Keratinocyte (primary cell): Measurements from ENCODE around the gene PTPRU. TPM values are rescaled to one million over a fixed set of nuclear protein-coding genes. Genes with fewer than 3 reads are reported as not detected.

Experiments used
- DNase-seq: peaks from one replicate; pipeline ENCODE4 v3.0.0-alpha.2; 2011; ENCODE audit warnings: low read depth, missing footprints, low spot score
- FAIRE-seq: peaks from 2 replicates; lab custom pipeline; 2011; peaks lifted over from hg19 to GRCh38; lab: Jason Lieb, UNC
- H2AFZ ChIP-seq: 2 replicates; pipeline ENCODE4 v1.6.0; 2012; ENCODE audit warnings: low read length, control low read depth, inconsistent platforms; ENCODE audit not compliant: control insufficient read depth
- H3K27ac ChIP-seq: 2 replicates; pipeline ENCODE4 v1.5.1; 2011; ENCODE audit warnings: low read length; ENCODE audit not compliant: control insufficient read depth, insufficient read depth
- H3K27me3 ChIP-seq: 3 replicates; pipeline ENCODE4 v1.6.0; 2011; ENCODE audit warnings: low read length; ENCODE audit not compliant: control insufficient read depth, insufficient read depth; ENCODE audit errors: extremely low read depth
- H3K36me3 ChIP-seq, 2 experiments: 2 replicates in 1 of 2; 3 replicates in 1 of 2; pipeline ENCODE4 v1.5.1; 2011; ENCODE audit warnings: low read length in 2 of 2, mild to moderate bottlenecking in 1 of 2; ENCODE audit not compliant: control insufficient read depth in 2 of 2, insufficient read depth in 2 of 2; ENCODE audit errors: extremely low read depth in 1 of 2
- H3K4me1 ChIP-seq: 3 replicates; pipeline ENCODE4 v1.5.1; 2011; ENCODE audit warnings: low read length; ENCODE audit not compliant: control insufficient read depth, insufficient read depth; ENCODE audit errors: extremely low read depth
- H3K4me2 ChIP-seq: 3 replicates; pipeline ENCODE4 v1.6.0; 2011; ENCODE audit warnings: low read depth, low read length; ENCODE audit not compliant: control insufficient read depth, insufficient read depth; ENCODE audit errors: extremely low read depth
- H3K4me3 ChIP-seq, 3 experiments: fragments of 200-600 bp in 1 of 3; sonication (generic) in 1 of 3; 2 replicates in 2 of 3; 3 replicates in 1 of 3; pipeline ENCODE4 v1.5.1; 2011 to 2016; ENCODE audit warnings: low read length in 3 of 3, mild to moderate bottlenecking in 3 of 3, control low read depth in 2 of 3, inconsistent platforms in 1 of 3, low read depth in 1 of 3, mixed read lengths in 1 of 3, mixed run types in 1 of 3, moderate library complexity in 1 of 3; ENCODE audit not compliant: control insufficient read depth in 2 of 3, insufficient read depth in 2 of 3; ENCODE audit errors: extremely low read depth in 1 of 3
- H3K79me2 ChIP-seq: 2 replicates; pipeline ENCODE4 v1.6.0; 2012; ENCODE audit warnings: low read length; ENCODE audit not compliant: control insufficient read depth, insufficient read depth
- H3K9ac ChIP-seq: 3 replicates; pipeline ENCODE4 v1.6.0; 2011; ENCODE audit warnings: low read length; ENCODE audit not compliant: control insufficient read depth, insufficient read depth; ENCODE audit errors: extremely low read depth
- H3K9me1 ChIP-seq: 3 replicates; pipeline ENCODE4 v1.6.0; 2011; ENCODE audit warnings: low read length; ENCODE audit not compliant: control insufficient read depth, insufficient read depth; ENCODE audit errors: extremely low read depth
- H3K9me3 ChIP-seq: 2 replicates; pipeline ENCODE4 v1.5.1; 2012; ENCODE audit warnings: low read depth, low read length; ENCODE audit not compliant: control insufficient read depth
- H4K20me1 ChIP-seq: 3 replicates; pipeline ENCODE4 v1.6.0; 2011; ENCODE audit warnings: low read length; ENCODE audit not compliant: control insufficient read depth, insufficient read depth; ENCODE audit errors: extremely low read depth
- EZH2 ChIP-seq: IDR thresholded peaks from one replicate; pipeline ENCODE4 v1.6.1; 2012; ENCODE audit warnings: inconsistent platforms, mild to moderate bottlenecking, low read length, moderate library complexity
- dilution Hi-C: fragments of 300-500 bp; cut with MboI; formaldehyde crosslinking; loops from one replicate; pipeline ENCODE4 v1.7.0; 2020; ENCODE audit warnings: low sequenced_read_pairs; ENCODE audit not compliant: extremely low pct_ligation_motif_present
- polyA plus RNA-seq, 5 experiments: library from polyadenylated mRNA; depleted of rRNA in 3 of 5; stranded (reverse) in 3 of 5; stranded (forward) in 1 of 5; unstranded in 1 of 5; fragments of >200 nt; gene quantifications; 1 replicate in 1 of 5; 2 replicates in 3 of 5; 3 replicates in 1 of 5; pipeline versions ENCODE4 v1.2.1 to v1.2.3, GENCODE V29; 2011 to 2012; ENCODE audit warnings: missing spikeins in 2 of 5, low read depth in 1 of 5, low replicate concordance in 1 of 5
- TF ChIP-seq, protein P1 (sequence below), 3 experiments: IDR thresholded peaks in 1 of 3; conservative IDR thresholded peaks in 1 of 3; optimal IDR thresholded peaks in 1 of 3; 2 replicates in 2 of 3; 3 replicates in 1 of 3; pipeline versions ENCODE3 to v1.5.1; 2011; ENCODE audit warnings: low read length in 3 of 3, mild to moderate bottlenecking in 3 of 3, moderate library complexity in 2 of 3, control low read depth in 1 of 3, inconsistent platforms in 1 of 3; ENCODE audit not compliant: insufficient read depth in 2 of 3; ENCODE audit errors: extremely low read depth in 1 of 3

Gene PTPRU
- polyA plus RNA-seq, 1 donor (not counting 4 experiments of a cell fraction or from before 2014, with no cell fraction given), result 4.3 TPM

DNA sequence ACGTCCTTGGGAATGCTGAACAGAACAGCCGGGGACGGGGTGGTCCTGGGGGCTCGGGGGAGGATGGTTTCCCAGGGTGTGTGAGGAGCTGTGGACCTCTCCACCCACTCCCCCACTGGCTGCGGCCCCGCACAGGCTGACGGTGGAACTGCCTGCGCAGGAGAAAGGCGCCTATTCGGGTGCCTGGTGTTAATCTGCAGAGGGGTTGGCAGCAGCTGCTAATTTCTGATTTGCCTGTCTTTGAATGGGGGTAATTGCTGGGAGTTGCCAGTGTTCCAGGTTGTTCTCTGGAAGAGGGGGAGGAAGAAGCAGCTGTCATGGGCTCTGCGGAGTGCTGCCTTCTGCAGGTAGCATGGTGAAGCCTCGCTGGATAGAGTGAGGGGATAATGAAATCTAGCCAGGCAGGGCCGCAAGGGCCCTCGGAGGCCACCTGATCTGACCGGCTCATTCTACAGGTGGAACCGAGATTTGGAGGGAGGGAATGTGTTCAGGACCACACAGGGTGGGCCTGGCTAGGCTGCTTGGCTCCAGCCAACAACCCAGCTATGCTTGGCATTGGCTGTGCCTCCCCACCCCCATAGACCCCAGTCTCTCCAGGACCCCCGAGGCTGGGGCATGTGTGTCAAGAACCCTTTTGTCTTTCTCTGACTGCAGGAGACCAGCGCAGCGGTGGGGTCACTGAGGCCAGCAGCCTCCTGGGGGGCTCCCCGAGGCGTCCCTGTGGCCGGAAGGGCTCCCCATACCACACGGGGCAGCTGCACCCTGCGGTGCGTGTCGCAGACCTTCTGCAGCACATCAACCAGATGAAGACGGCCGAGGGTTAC is 67.1 kb downstream of the PTPRU start:
- Histone ChIP-seq H3K9ac (no peak overlapping the region), H3K9me1 (no peaks in the 10 kb centered on the region), H3K9me3 (no peaks in the 10 kb centered on the region), H3K79me2 (no peaks in the 10 kb centered on the region), H3K27me3 (no peaks in the 10 kb centered on the region), H2AFZ (no peak overlapping the region), H3K27ac (no peak overlapping the region), H3K4me2 (no peak overlapping the region), H3K4me3 (no peak overlapping the region), H3K36me3 (no peaks in the 10 kb centered on the region), H3K4me1 (no peaks in the 10 kb centered on the region), H4K20me1 (no peaks in the 10 kb centered on the region)
- DNase-seq (no peak), FAIRE-seq (no peak)
- dilution Hi-C loops, result no loop called here
- TF ChIP-seq, protein P1, sequence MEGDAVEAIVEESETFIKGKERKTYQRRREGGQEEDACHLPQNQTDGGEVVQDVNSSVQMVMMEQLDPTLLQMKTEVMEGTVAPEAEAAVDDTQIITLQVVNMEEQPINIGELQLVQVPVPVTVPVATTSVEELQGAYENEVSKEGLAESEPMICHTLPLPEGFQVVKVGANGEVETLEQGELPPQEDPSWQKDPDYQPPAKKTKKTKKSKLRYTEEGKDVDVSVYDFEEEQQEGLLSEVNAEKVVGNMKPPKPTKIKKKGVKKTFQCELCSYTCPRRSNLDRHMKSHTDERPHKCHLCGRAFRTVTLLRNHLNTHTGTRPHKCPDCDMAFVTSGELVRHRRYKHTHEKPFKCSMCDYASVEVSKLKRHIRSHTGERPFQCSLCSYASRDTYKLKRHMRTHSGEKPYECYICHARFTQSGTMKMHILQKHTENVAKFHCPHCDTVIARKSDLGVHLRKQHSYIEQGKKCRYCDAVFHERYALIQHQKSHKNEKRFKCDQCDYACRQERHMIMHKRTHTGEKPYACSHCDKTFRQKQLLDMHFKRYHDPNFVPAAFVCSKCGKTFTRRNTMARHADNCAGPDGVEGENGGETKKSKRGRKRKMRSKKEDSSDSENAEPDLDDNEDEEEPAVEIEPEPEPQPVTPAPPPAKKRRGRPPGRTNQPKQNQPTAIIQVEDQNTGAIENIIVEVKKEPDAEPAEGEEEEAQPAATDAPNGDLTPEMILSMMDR (optimal IDR thresholded peaks at IDR 0.05 in 1 of 3, IDR thresholded peaks at IDR 0.05 in 1 of 3, conservative IDR thresholded peaks at IDR 0.05 in 1 of 3; ENCODE audit: extremely low read depth in 1 of 3, insufficient read depth in 2 of 3, low read length in 3 of 3), result no peak
- TF ChIP-seq EZH2, result no peak

GRCh38 chr1:29304025-29304684 is 67.8 kb downstream of the PTPRU start:
- FAIRE-seq, result no peak

More at GRCh38 chr1:29304025-29304684, 67.8 kb downstream of the PTPRU start:
- H3K4me3 ChIP-seq, result no peak overlapping the region
- H3K27me3 ChIP-seq, result no peaks in the 10 kb centered on the region
- no peak overlapping the region for H3K9ac ChIP-seq
- TF ChIP-seq, protein P1 (optimal IDR thresholded peaks at IDR 0.05 in 1 of 3, IDR thresholded peaks at IDR 0.05 in 1 of 3, conservative IDR thresholded peaks at IDR 0.05 in 1 of 3; ENCODE audit: extremely low read depth in 1 of 3, insufficient read depth in 2 of 3, low read length in 3 of 3), result no peak
- TF ChIP-seq EZH2, result no peak
- dilution Hi-C loops, result no loop called here
- no peaks in the 10 kb centered on the region for H4K20me1 ChIP-seq
- no peaks in the 10 kb centered on the region for H3K36me3 ChIP-seq
- DNase-seq, result no peak
- no peaks in the 10 kb centered on the region for H3K9me3 ChIP-seq
- H2AFZ ChIP-seq, result no peak overlapping the region
- no peak overlapping the region for H3K4me2 ChIP-seq
- H3K79me2 ChIP-seq, result no peaks in the 10 kb centered on the region
- no peaks in the 10 kb centered on the region for H3K9me1 ChIP-seq
- H3K4me1 ChIP-seq, result no peaks in the 10 kb centered on the region
- no peak overlapping the region for H3K27ac ChIP-seq
